GM12878 (cell line): ENCODE results near the gene GLI1. TPM values are rescaled to one million over a fixed set of nuclear protein-coding genes. Genes with fewer than 3 reads are reported as not detected.

Experiments used
- ATF7 ChIP-seq: fragments of 450-650 bp; IDR thresholded peaks from 2 replicates; pipeline ENCODE4 v1.6.1; 2016; ENCODE audit warnings: low read depth, mild to moderate bottlenecking
- CREB1 ChIP-seq: IDR thresholded peaks from 2 replicates; pipeline ENCODE4 v1.6.1; 2012; ENCODE audit warnings: low read depth, mild to moderate bottlenecking, inconsistent platforms
- E4F1 ChIP-seq: fragments of 450-650 bp; IDR thresholded peaks from 2 replicates; pipeline ENCODE4 v1.6.1; 2018; ENCODE audit warnings: borderline replicate concordance, mild to moderate bottlenecking; ENCODE audit not compliant: partially characterized antibody
- EP300 ChIP-seq, 2 experiments: fragments of 150-350 bp in 1 of 2; IDR thresholded peaks; 2 replicates each; pipeline ENCODE4 v1.6.1; 2011 to 2012; ENCODE audit warnings: low read depth in 2 of 2, low read length in 2 of 2, borderline replicate concordance in 1 of 2, improper control_type of control experiment in 1 of 2, inconsistent platforms in 1 of 2; ENCODE audit not compliant: control insufficient read depth in 1 of 2
- FOXM1 ChIP-seq: IDR thresholded peaks from 2 replicates; pipeline ENCODE4 v1.6.1; 2012; ENCODE audit warnings: low read depth, mild to moderate bottlenecking, inconsistent platforms, low read length, moderate library complexity
- GATAD2B ChIP-seq: fragments of 450-650 bp; conservative IDR thresholded peaks from 2 replicates; pipeline ENCODE4 v1.6.1; 2017; ENCODE audit warnings: low read depth, mild to moderate bottlenecking, moderate library complexity
- IKZF1 ChIP-seq: fragments of 450-650 bp; conservative IDR thresholded peaks from 2 replicates; pipeline ENCODE4 v1.6.1; 2017; ENCODE audit warnings: antibody characterized with exemption, mild to moderate bottlenecking
- MAX ChIP-seq: IDR thresholded peaks from 2 replicates; pipeline ENCODE4 v1.6.1; 2012; ENCODE audit warnings: low read depth, low read length, improper control_type of control experiment
- MEF2A ChIP-seq: IDR thresholded peaks from 2 replicates; pipeline ENCODE4 v1.6.1; 2011; ENCODE audit warnings: low read depth, mild to moderate bottlenecking, low read length, moderate library complexity; ENCODE audit not compliant: insufficient read depth
- RCOR1 ChIP-seq: conservative IDR thresholded peaks from 2 replicates; pipeline ENCODE4 v1.6.1; 2012; ENCODE audit warnings: low read depth, low read length, improper control_type of control experiment
- RFX5 ChIP-seq: IDR thresholded peaks from 2 replicates; pipeline ENCODE4 v1.6.1; 2011; ENCODE audit warnings: low read depth, low read length, improper control_type of control experiment
- SMAD1 ChIP-seq: fragments of 450-650 bp; IDR thresholded peaks from 2 replicates; pipeline ENCODE4 v1.6.1; 2018; ENCODE audit warnings: mild to moderate bottlenecking, low read depth; ENCODE audit not compliant: partially characterized antibody
- SMAD5 ChIP-seq: IDR thresholded peaks from 2 replicates; pipeline ENCODE4 v1.6.1; 2016; ENCODE audit warnings: antibody characterized with exemption, low read depth
- SREBF1 ChIP-seq: IDR thresholded peaks from 2 replicates; pipeline ENCODE4 v1.6.1; 2012; ENCODE audit warnings: mild to moderate bottlenecking, low read length
- SRF ChIP-seq, 2 experiments: IDR thresholded peaks; 2 replicates each; pipeline ENCODE4 v1.6.1; 2011; ENCODE audit warnings: low read depth in 2 of 2, low read length in 2 of 2, mild to moderate bottlenecking in 1 of 2, moderate library complexity in 1 of 2
- TCF7 ChIP-seq: IDR thresholded peaks from 2 replicates; pipeline ENCODE4 v1.6.1; 2014; ENCODE audit warnings: antibody characterized with exemption, borderline replicate concordance
- YY1 ChIP-seq: IDR thresholded peaks from 2 replicates; pipeline ENCODE4 v1.6.1; 2011; ENCODE audit warnings: low read depth, mild to moderate bottlenecking, low read length
- polyA plus RNA-seq, 11 experiments: library from polyadenylated mRNA; depleted of rRNA in 4 of 11; unstranded in 6 of 11; stranded (reverse) in 5 of 11; fragments of >200 nt; fragmentation: Nextera tagmentation in 4 of 11; fragmentation: Illumina TruSeq in 1 of 11; extraction: Ambion mirVana in 4 of 11; extraction: Trizol in 1 of 11; gene quantifications; 1 replicate in 1 of 11; 2 replicates in 10 of 11; pipeline versions ENCODE4 v1.2.1 to v1.2.3, GENCODE V29; 2011 to 2016; ENCODE audit warnings: inconsistent platforms in 2 of 11, missing spikeins in 2 of 11, low read depth in 1 of 11
- total RNA-seq, 4 experiments: library from RNA; depleted of rRNA in 3 of 4; stranded (reverse); fragments of >200 nt in 3 of 4; fragmentation: Illumina TruSeq in 1 of 4; extraction: Trizol in 1 of 4; gene quantifications; 2 replicates each; pipeline versions ENCODE4 v1.2.1 to v1.2.3, GENCODE V29; 2013 to 2021
- TF ChIP-seq, protein P1 (sequence below): IDR thresholded peaks from 2 replicates; pipeline ENCODE4 v1.6.1; 2011; ENCODE audit warnings: low read depth, mild to moderate bottlenecking, low read length, moderate library complexity, borderline replicate concordance; ENCODE audit errors: extremely low read depth
- TF ChIP-seq, protein P2 (sequence below): IDR thresholded peaks from 2 replicates; pipeline ENCODE4 v1.6.1; 2012; ENCODE audit warnings: low read depth, low read length, improper control_type of control experiment
- TF ChIP-seq, protein P3 (sequence below): fragments of 150-350 bp; IDR thresholded peaks from 2 replicates; pipeline ENCODE4 v1.6.1; 2014; ENCODE audit warnings: mild to moderate bottlenecking, low read depth, low read length

The GLI1 gene
- total and polyA plus RNA-seq, 10 of the 15 experiments (the other 5 are each of a cell fraction or from before 2014, with no cell fraction given) = 0.27 to 1.2 (median 0.49) TPM

- TF ChIP-seq YY1 (peak; percentile 90), IKZF1 (peak; percentile 92), ATF7 (peak; percentile 82), EP300 (IDR thresholded peaks at IDR 0.05; ENCODE audit: borderline replicate concordance in 1 of 2, control insufficient read depth in 1 of 2, low read depth in 2 of 2, low read length in 2 of 2) (peak in 1 of 2 experiments; percentile 2; a peak in 1 of 4 replicates), SMAD5 (peak; percentile 83; the same call in 1 of the 2 replicates), RCOR1 (no peak), RFX5 (no peak), SRF (IDR thresholded peaks at IDR 0.05; ENCODE audit: low read depth in 2 of 2, low read length in 2 of 2) (peak; percentile 41 to 51; a peak in 1 of 4 replicates), MEF2A (no peak), FOXM1 (peak; percentile 22; the same call in 1 of the 2 replicates), GATAD2B (no peak), TCF7 (no peak), SMAD1 (no peak), CREB1 (peak; percentile 84), E4F1 (peak; percentile 31), MAX (0 out of 2 replicates have a peak, but pooled peaks have one; percentile 22), SREBF1 (0 out of 2 replicates have a peak, but pooled peaks have one; percentile 28)
- TF ChIP-seq, protein P1, sequence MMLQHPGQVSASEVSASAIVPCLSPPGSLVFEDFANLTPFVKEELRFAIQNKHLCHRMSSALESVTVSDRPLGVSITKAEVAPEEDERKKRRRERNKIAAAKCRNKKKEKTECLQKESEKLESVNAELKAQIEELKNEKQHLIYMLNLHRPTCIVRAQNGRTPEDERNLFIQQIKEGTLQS = peak; percentile 47; the same call in 1 of the 2 replicates
- TF ChIP-seq, protein P2, sequence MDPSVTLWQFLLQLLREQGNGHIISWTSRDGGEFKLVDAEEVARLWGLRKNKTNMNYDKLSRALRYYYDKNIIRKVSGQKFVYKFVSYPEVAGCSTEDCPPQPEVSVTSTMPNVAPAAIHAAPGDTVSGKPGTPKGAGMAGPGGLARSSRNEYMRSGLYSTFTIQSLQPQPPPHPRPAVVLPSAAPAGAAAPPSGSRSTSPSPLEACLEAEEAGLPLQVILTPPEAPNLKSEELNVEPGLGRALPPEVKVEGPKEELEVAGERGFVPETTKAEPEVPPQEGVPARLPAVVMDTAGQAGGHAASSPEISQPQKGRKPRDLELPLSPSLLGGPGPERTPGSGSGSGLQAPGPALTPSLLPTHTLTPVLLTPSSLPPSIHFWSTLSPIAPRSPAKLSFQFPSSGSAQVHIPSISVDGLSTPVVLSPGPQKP = peak; percentile 81
- TF ChIP-seq, protein P3, sequence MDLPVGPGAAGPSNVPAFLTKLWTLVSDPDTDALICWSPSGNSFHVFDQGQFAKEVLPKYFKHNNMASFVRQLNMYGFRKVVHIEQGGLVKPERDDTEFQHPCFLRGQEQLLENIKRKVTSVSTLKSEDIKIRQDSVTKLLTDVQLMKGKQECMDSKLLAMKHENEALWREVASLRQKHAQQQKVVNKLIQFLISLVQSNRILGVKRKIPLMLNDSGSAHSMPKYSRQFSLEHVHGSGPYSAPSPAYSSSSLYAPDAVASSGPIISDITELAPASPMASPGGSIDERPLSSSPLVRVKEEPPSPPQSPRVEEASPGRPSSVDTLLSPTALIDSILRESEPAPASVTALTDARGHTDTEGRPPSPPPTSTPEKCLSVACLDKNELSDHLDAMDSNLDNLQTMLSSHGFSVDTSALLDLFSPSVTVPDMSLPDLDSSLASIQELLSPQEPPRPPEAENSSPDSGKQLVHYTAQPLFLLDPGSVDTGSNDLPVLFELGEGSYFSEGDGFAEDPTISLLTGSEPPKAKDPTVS = peak; percentile 12; the same call in 1 of the 2 replicates
Measured at GRCh38 chr12:57487597-57488401, 28.2 kb downstream of the GLI1 start, which contains the start of gene MARS1 (continued).
